Sigmoid colon (tissue), 4 donors: ENCODE results near the gene ITGB1.

Experiments
- POLR2A ChIP-seq, 2 donors: fragments of 450-650 bp; IDR thresholded peaks; one replicate each; pipeline ENCODE4 v1.6.1; 2016; ENCODE audit warnings: antibody characterized with exemption in 2 of 2, mild to moderate bottlenecking in 2 of 2, moderate library complexity in 2 of 2
- POLR2AphosphoS5 ChIP-seq, 4 donors: sonication (generic); formaldehyde crosslinking; IDR thresholded peaks; one replicate each; pipeline ENCODE4 v1.6.1; 2017; ENCODE audit warnings: antibody characterized with exemption in 4 of 4
- TF ChIP-seq, protein P1 (sequence below), 4 experiments: fragments of 450-650 bp in 3 of 4; fragments of 200-600 bp in 1 of 4; IDR thresholded peaks; one replicate each; pipeline ENCODE4 v1.5.1; 2016 to 2019; ENCODE audit warnings: antibody characterized with exemption in 4 of 4, mild to moderate bottlenecking in 3 of 4, moderate library complexity in 2 of 4

DNA sequence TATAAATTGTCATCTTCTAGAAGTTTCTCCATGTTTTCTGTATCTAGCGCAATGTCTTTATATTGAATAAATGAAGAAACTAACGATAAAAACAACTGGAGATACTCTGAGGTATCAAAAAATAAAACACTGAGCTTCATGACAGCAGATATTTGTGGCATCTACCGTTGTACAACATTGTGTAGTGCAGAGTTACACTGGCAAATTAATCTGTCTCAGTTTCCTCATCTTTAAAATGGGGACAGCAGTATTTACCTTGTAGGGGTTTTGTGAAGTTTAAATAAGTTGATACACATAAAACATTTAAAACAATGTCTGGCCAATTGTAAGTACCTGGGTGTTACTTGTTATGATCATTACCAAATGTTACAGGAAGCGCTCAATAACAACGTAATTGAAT is 10.4 kb downstream of the ITGB1 start:
- TF ChIP-seq, protein P1, sequence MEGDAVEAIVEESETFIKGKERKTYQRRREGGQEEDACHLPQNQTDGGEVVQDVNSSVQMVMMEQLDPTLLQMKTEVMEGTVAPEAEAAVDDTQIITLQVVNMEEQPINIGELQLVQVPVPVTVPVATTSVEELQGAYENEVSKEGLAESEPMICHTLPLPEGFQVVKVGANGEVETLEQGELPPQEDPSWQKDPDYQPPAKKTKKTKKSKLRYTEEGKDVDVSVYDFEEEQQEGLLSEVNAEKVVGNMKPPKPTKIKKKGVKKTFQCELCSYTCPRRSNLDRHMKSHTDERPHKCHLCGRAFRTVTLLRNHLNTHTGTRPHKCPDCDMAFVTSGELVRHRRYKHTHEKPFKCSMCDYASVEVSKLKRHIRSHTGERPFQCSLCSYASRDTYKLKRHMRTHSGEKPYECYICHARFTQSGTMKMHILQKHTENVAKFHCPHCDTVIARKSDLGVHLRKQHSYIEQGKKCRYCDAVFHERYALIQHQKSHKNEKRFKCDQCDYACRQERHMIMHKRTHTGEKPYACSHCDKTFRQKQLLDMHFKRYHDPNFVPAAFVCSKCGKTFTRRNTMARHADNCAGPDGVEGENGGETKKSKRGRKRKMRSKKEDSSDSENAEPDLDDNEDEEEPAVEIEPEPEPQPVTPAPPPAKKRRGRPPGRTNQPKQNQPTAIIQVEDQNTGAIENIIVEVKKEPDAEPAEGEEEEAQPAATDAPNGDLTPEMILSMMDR (IDR thresholded peaks at IDR 0.05), result no peak
- no peak for TF ChIP-seq POLR2A (IDR thresholded peaks at IDR 0.05)
- no peak for TF ChIP-seq POLR2AphosphoS5 (IDR thresholded peaks at IDR 0.05)
